Measurements from ENCODE around the gene BANP. TPM values are rescaled to one million over a fixed set of nuclear protein-coding genes. Genes with fewer than 3 reads are reported as not detected.
A peak's percentile ranks its signal among the peaks of the same experiment; 100 is the strongest.
"Not testable (repeated sequence)": the region's sequence is repeated elsewhere in the genome, so short reads cannot be mapped to it uniquely, and the experiment has no call there.

Gene BANP
- total RNA-seq, 1 donor from 2014 or later = 20.6 TPM

DNA sequence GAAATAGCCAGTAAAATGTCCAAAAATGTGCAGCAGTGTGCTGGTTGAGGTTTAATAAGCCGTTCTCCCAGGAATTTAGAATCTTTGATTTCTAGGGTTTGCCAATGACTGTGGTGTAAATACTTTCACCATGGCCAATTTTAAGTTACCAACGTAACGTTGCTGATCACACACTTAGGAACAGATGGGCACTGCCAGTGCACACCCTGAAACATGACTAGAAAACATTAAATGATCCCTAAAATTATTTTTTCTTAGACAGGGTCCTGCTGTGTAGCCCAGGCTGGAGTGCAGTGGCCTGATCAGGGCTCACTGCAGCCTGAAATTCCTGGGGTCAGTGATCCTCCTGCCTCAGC is 18.1 kb upstream of the BANP start:
- TF ChIP-seq, protein P1, sequence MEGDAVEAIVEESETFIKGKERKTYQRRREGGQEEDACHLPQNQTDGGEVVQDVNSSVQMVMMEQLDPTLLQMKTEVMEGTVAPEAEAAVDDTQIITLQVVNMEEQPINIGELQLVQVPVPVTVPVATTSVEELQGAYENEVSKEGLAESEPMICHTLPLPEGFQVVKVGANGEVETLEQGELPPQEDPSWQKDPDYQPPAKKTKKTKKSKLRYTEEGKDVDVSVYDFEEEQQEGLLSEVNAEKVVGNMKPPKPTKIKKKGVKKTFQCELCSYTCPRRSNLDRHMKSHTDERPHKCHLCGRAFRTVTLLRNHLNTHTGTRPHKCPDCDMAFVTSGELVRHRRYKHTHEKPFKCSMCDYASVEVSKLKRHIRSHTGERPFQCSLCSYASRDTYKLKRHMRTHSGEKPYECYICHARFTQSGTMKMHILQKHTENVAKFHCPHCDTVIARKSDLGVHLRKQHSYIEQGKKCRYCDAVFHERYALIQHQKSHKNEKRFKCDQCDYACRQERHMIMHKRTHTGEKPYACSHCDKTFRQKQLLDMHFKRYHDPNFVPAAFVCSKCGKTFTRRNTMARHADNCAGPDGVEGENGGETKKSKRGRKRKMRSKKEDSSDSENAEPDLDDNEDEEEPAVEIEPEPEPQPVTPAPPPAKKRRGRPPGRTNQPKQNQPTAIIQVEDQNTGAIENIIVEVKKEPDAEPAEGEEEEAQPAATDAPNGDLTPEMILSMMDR (IDR thresholded peaks at IDR 0.05) = no peak
- Histone ChIP-seq H3K36me3 (no peaks in the 10 kb centered on the region), H3K9me3 (no peaks in the 10 kb centered on the region), H3K4me3 (no peak overlapping the region), H3K4me1 (no peaks in the 10 kb centered on the region), H3K27me3 (no peaks in the 10 kb centered on the region), H3K27ac (no peak overlapping the region)
- ATAC-seq (no peak), DNase-seq (no peak)
- intact Hi-C loops (cut with DNase I) = no loop called here

DNA sequence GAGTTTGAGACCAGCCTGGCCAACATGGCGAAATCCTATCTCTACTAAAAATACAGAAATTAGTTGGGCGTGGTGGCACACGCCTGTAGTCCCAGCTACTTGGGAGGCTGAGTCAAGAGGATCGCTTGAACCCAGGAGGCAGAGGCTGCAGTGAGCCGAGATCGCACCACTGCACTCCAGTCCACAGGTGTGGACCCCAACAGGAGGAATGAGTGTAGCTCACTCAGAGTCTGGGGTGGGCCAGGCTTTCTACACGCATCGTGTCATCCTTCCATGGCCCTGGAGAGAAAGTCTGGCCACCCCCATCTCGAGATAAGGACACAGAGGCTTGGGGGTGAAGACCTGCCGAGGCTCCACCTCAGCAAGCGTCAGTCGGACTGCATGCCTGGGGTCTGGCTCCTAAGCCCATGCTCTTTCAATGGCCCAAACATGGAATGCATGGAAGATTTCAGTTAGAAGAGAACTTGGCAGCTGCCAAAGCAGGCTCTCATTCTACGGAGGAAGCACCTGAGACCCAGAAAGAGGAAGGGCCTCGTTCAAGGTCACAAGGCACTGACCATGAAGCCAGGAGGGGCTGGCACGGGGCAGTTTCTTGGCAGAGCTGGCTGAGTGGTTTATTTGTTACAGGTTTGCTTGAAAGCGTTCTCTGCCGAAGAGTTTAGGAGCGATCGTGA is 16.3 kb upstream of the BANP start:
- H3K27me3 ChIP-seq; H3K36me3 ChIP-seq; H3K9me3 ChIP-seq; H3K27ac ChIP-seq; intact Hi-C loops (cut with DNase I); DNase-seq; H3K4me3 ChIP-seq; ATAC-seq; H3K4me1 ChIP-seq: not testable (repeated sequence)

DNA sequence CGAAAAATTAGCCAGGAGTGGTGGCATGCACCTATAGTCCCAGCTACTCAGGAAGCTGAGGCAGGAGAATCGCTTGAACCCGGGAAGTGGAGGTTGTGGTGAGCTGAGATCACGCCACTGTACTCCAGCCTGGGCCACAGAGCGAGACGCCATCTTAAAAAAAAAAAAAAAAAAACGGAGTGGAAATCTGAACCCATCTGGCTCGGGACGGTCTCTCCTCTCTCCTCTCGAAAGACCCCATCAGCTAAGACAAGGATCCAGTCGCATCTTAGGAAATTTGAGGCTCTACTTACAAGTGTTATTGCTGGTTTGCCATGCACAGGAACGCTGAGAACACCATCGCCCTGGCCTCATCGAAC is 15.2 kb upstream of the BANP start:
- H3K27me3 ChIP-seq; H3K27ac ChIP-seq; ATAC-seq; H3K4me3 ChIP-seq; H3K9me3 ChIP-seq; H3K4me1 ChIP-seq; DNase-seq; intact Hi-C loops (cut with DNase I); H3K36me3 ChIP-seq: not testable (repeated sequence)

DNA sequence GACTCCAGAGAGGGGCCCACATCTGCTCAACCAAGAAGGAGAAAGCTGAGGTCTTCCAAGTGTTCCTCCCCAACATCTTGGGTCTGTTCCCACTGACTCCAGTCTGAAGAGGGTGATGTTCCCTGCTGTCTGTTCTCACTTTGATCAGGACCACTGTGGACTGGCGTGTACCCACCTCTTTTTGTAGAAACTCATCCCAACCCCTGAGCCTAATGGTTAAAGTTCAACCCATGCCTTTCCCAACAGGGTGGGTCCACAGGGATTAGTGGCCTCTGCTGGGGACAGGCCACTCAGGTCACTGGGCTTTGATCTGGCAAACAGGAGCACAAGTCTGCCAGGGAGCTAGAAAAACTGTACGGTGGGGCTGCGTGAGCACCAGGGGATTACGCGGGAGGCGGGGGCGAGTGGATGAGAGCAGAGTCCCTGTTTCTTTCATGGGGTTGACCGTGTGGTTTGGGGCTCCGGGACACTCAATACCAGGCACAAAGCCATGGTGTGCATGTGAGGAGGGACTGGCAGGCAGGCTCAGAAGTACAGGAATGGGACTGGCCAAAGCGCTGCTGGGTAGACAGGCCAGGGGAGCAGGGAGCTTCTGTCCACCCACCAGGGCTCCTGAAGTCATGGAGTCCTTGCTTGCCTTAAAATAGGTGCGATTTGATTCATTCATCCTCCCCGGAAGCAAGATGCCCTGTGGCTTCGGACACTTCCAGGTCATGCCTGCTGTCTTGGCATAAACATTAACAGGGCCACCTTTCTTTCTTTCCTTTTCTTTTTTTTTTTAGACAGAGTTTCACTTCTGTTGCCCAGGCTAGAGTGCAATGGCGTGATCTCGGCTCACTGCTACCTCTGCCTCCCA is 14.6 kb upstream of the BANP start, which contains the start of gene CA5A:
TSS of gene CA5A (minus strand) at position 155 of the 856 bp plus-strand sequence. CDS start at position 76, 79 bp downstream.
- TF ChIP-seq, protein P1 (IDR thresholded peaks at IDR 0.05) = no peak
- ATAC-seq = peak; percentile 17
- intact Hi-C loops (cut with DNase I) = no loop called here

DNA sequence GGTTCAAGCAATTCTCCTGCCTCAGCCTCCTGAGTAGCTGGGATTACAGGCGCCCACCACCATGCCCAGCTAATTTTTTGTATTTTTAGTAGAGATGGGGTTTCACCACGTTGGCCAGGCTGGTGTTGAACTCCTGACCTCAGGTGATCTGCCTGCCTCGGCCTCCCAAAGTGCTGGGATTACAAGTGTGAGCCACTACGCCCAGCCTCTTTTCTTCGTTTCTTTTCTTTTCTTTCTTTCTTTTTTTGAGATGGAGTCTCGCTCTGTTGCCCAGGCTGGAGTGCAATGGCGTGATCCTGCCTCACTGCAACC is 14.0 kb upstream of the BANP start:
- H3K36me3 ChIP-seq; H3K4me1 ChIP-seq; intact Hi-C loops (cut with DNase I); H3K27ac ChIP-seq; H3K9me3 ChIP-seq; ATAC-seq; DNase-seq; H3K27me3 ChIP-seq; H3K4me3 ChIP-seq: not testable (repeated sequence)

More for the DNA sequence above, 14.6 kb upstream of the BANP start, which contains the start of gene CA5A:
- no peaks in the 10 kb centered on the region for H3K4me1 ChIP-seq
- no peaks in the 10 kb centered on the region for H3K27me3 ChIP-seq
- H3K27ac ChIP-seq = no peak within 1 kb of the TSS
- DNase-seq = no peak
- no peaks in the 10 kb centered on the region for H3K36me3 ChIP-seq
- H3K4me3 ChIP-seq = no peak within 1 kb of the TSS
- H3K9me3 ChIP-seq = no peaks in the 10 kb centered on the region

DNA sequence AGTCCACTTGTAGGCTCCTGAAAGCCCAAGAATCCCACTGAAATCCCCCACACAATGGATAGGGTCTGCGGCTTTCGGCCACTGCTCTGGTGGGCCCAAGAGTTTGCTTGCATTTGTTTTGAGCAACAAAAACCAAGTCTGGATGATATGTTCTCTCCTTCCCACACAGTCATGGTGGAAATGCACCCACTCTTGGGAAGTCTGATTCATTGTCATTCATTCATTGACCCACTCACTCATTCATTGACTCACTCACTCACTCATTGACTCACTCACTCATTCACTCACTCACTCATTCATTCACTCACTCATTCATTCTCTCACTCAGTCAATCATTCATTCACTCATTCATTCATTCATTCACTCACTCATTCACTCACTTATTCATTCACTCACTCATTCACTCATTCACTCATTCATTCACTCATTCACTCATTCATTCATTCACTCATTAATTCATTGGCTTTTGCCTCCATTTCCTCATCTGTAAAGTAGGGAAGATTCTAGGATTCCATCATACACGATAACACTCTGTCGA is 12.8 kb upstream of the BANP start:
- DNase-seq (no peak), ATAC-seq (no peak)
- TF ChIP-seq, protein P1 (IDR thresholded peaks at IDR 0.05) = no peak
- Histone ChIP-seq H3K4me1 (no peaks in the 10 kb centered on the region), H3K9me3 (no peaks in the 10 kb centered on the region), H3K4me3 (no peak overlapping the region), H3K36me3 (no peaks in the 10 kb centered on the region), H3K27ac (no peak overlapping the region), H3K27me3 (no peaks in the 10 kb centered on the region)
- intact Hi-C loops (cut with DNase I) = no loop called here
